ENCODE data around the gene MDN1.

The MDN1 gene

DNA sequence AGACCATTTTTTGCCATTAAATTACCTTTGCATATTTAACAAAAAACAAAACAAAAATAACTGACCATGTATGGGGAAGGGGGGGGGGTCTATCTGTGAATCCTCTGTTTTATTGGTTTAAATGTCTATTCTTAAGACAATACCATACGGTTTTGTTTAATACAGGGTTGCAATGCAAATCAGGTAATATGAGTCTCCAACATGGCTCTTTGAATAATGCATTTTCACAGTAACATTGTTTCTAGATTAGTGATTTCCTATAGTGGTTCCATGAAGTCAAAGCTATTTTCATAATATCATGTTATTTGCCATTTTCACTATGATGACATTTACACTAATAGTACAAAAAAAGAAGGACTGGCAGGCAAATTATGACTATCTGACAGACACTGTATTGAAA, 116.3 kb downstream of the MDN1 start:
- no peak overlapping the region for H3K4me3 ChIP-seq (ENCODE audit: low read depth, low read length)
- TF ChIP-seq, protein P1, sequence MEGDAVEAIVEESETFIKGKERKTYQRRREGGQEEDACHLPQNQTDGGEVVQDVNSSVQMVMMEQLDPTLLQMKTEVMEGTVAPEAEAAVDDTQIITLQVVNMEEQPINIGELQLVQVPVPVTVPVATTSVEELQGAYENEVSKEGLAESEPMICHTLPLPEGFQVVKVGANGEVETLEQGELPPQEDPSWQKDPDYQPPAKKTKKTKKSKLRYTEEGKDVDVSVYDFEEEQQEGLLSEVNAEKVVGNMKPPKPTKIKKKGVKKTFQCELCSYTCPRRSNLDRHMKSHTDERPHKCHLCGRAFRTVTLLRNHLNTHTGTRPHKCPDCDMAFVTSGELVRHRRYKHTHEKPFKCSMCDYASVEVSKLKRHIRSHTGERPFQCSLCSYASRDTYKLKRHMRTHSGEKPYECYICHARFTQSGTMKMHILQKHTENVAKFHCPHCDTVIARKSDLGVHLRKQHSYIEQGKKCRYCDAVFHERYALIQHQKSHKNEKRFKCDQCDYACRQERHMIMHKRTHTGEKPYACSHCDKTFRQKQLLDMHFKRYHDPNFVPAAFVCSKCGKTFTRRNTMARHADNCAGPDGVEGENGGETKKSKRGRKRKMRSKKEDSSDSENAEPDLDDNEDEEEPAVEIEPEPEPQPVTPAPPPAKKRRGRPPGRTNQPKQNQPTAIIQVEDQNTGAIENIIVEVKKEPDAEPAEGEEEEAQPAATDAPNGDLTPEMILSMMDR (IDR thresholded peaks at IDR 0.05; ENCODE audit: insufficient read depth, low read length, missing control alignments) = no peak
- CTCF ChIA-PET = no interaction called here
- DNase-seq (ENCODE audit: low read depth, low spot score) = no peak
- POLR2A ChIA-PET = no interaction called here

DNA sequence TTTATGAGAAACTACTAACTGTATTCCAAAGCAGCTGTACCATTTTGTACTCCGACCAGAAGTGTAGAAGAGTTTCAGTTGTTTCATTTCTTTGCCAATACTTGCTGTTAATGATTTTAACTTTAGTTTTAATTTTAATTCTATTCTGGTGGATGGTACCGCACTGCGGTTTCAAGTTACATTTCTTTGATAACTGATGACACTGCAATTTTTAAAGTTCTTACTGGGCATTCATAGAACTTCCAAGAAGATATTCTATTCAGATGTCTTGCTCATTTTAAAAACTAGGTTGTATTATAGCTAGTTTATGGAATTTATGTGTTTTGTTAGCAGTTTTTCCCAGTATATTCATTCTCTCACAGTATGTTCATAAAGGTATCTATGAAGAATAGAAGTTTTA, 117.2 kb downstream of the MDN1 start:
- H3K4me3 ChIP-seq (ENCODE audit: low read depth, low read length) = no peak overlapping the region
- TF ChIP-seq, protein P1 (IDR thresholded peaks at IDR 0.05; ENCODE audit: insufficient read depth, low read length, missing control alignments) = no peak
- CTCF ChIA-PET = no interaction called here
- POLR2A ChIA-PET = no interaction called here
- no peak for DNase-seq (ENCODE audit: low read depth, low spot score)

- H3K4me3 ChIP-seq (ENCODE audit: low read depth, low read length) = no peak overlapping the region
- DNase-seq (ENCODE audit: low read depth, low spot score) = no peak
- POLR2A ChIA-PET = no interaction called here
- TF ChIP-seq, protein P1 (IDR thresholded peaks at IDR 0.05; ENCODE audit: insufficient read depth, low read length, missing control alignments) = no peak
- CTCF ChIA-PET = no interaction called here
These were observed 123.9 kb downstream of the MDN1 start for GRCh38 chr6:89695667-89696066.

DNA sequence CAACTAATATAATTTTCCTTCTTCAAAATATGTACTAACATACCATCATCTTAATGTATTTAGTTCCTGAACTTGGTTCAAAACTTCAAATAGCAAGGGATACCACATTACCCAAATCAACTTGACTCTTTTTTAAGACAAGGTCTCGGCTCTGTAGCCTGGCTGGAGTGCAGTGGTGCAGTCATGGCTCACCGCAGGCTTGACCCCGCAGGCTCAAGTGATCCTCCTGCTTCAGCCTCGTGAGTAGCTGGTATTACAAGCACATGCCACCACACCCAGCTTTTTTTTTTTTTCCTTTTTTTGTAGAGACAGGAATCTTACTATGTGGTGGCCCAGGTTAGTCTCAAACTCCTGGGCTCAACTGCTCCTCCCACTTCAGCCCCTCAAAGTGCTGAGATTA, 125.2 kb downstream of the MDN1 start:
- H3K4me3 ChIP-seq (ENCODE audit: low read depth, low read length) = no peak overlapping the region
- TF ChIP-seq, protein P1 (IDR thresholded peaks at IDR 0.05; ENCODE audit: insufficient read depth, low read length, missing control alignments) = no peak
- ChIA-PET CTCF (no interaction called here), POLR2A (interaction anchor here (0.6 kb wide), 1 partner anchor 26 kb away, joined by 3 read pairs; no protein-coding TSS in a partner anchor)
- DNase-seq (ENCODE audit: low read depth, low spot score) = no peak

DNA sequence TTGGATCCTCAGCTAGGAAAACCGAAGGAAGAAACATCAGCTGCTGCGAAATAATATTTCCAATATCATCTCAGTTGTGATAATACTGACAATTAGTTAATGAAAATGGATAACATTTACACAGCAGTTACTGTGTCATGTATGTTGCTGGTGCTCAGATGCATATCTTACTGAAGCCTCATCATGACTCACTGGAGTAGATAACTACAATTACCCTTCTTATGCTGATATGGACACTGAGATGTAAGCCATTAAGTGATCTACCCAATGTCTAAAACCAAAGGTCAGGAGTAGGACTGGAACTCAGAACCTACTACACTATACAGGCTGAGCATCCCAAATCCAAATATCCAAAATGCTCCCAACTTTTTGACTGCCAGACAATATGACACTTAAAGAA, 126.4 kb downstream of the MDN1 start:
- no peak overlapping the region for H3K4me3 ChIP-seq (ENCODE audit: low read depth, low read length)
- CTCF ChIA-PET = no interaction called here
- no peak for DNase-seq (ENCODE audit: low read depth, low spot score)
- TF ChIP-seq, protein P1 (IDR thresholded peaks at IDR 0.05; ENCODE audit: insufficient read depth, low read length, missing control alignments) = no peak
- POLR2A ChIA-PET = no interaction called here

DNA sequence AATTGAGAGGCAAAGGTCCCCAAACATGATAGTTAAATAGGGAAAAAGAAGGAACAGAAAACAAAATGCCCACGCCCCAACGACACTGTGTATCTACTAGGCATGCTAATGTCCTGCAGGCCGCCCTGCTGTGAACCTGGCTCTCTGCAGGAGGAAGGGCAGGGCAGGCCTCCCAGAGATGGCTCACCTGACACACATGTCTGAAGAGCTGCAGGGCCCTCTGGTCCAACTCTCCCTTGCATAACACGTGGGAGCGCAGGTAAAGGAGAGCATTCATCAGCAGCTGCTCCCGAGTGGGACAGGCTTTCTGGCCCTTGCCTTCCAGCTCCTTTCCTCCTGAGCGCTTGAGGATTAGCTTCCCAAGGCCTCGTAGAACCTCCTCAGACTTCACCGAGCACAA, 127.3 kb downstream of the MDN1 start:
- TF ChIP-seq, protein P1 (IDR thresholded peaks at IDR 0.05; ENCODE audit: insufficient read depth, low read length, missing control alignments) = no peak
- no peak overlapping the region for H3K4me3 ChIP-seq (ENCODE audit: low read depth, low read length)
- POLR2A ChIA-PET = no interaction called here
- CTCF ChIA-PET = no interaction called here
- DNase-seq (ENCODE audit: low read depth, low spot score) = no peak
